ENCODE results near the gene OR7C1.
"Not testable (repeated sequence)": the region's sequence is repeated elsewhere in the genome, so short reads cannot be mapped to it uniquely, and the experiment has no call there.

The OR7C1 gene

DNA sequence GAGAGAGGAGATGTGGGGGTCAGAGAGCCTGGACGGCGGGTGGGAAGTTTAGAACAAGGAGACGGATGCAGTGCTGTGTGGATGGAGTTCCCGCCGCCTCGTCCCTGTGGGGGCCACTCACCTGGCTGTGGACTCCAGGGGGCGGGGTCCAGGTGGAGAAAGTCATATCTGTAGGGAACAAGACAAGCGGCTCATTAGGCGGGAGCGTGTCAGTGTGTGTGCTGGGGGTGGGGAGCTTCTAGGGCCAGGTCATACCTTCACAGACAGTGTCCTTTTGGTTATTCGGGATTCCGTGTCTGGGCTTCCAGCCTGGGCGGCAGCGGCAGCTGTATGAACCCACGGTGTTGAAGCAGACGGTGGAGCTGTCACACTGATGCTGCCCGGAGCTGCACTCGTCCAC is 69.6 kb downstream of the OR7C1 start:
- DNase-seq (ENCODE audit: low spot score): not testable (repeated sequence)

DNA sequence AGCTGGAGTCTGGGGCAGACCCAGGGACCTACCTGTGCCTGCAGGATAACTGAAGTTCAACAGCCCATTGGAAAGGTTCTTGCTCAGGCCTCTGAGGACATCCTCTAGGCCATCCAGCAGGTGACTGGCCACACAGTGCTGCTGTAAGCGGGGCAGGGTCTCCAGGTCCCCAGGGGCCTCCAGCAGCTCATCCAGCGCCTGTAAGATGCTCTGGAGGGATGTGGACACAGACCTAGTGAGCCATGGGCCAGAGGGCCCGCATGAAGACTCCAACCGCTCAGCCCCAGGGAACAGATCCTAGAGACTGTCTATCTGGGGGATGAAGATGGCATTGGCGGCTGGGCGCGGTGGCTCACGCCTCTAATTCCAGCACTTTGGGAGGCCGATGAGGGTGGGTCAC is 70.6 kb downstream of the OR7C1 start:
- no peak for DNase-seq (ENCODE audit: low spot score)

DNA sequence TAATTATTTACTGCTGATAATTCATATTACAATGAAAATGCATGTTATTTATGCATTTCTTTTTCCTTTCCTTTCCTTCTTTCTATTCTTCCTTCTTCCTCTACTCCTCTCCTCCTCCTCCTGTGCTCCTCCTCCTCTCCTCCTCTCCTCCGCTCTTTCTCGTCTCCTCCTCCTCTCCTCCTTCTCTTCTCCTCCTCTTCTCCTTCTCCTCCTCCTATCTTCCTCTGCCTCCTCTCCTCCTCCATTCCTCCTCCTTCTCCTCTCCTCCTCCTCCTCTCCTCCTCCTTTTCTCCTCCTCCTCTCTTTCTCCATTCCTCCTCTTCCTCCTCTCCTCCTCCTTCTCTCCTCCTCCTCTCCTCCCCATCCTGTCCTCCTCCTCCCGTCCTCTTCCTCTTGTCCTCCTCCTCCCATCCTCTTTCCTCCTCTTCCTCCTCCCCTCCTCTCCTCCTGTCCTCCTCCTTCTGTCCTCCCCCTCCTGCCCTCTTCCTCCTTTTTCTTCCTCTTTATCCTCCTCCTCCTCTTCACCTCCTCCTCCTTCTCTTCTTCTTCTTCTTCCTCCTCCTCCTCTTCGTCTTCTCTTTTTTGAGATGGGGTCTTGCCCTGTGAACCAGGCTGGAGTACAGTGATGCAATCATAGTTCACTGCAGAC is 71.4 kb downstream of the OR7C1 start:
- no peak for DNase-seq (ENCODE audit: low spot score)

DNA sequence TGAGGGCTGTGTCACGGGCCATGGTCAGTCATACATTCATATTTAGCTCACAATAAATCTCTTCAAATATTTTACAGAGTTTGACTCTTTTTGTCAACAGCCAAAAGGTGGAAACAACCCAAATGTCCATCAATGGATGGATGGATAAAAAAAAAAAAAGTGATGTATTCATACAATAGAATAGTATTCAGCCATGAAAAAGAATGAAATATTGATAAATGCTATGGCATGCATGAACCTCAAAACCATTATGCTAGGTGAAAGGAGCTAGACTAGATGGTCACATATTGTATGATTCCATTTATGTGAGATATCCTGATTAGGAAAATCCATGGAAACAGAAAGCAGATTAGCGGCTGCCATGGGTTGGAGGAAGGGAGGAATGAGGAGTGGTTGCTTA is 72.9 kb downstream of the OR7C1 start:
- DNase-seq (ENCODE audit: low spot score): no peak

DNA sequence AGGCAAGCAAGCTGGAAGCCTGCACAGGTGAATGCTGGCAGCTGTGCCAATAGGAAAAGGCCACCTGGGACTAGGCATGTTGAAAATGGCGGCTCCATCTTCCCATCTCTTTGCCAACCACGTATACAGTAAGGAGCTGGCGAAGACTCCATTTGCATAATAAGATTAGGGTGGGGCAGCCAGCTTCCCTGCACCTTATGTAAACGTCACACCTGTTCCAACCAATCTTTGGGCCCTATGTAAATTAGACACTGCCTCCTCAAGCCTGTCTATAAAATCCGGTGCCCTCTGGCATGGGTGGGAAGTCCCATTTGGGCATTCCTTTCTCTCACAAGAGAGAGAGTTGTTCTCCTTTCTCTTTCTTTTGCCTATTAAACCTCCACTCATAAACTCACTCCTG is 73.4 kb downstream of the OR7C1 start:
- DNase-seq (ENCODE audit: low spot score): no peak

DNA sequence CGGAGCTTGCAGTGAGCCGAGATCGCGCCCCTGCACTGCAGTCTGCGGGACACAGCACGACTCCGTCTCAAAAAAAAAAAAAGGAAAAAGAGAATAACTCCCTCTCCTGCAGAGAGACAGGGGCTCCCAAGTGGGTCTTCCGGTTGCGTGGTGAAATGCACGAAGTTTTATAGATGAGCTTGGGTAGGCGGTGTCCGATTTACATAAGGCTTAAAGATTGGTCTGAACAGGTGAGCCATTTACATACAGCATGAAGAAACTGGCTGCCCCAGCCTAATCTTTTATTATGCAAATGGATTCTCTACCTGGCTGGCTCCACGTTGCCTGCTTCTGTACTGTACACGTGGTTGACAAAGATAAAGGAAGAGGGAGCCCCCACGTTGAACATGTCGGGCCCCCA is 76.2 kb downstream of the OR7C1 start:
- no peak for DNase-seq (ENCODE audit: low spot score)

DNA sequence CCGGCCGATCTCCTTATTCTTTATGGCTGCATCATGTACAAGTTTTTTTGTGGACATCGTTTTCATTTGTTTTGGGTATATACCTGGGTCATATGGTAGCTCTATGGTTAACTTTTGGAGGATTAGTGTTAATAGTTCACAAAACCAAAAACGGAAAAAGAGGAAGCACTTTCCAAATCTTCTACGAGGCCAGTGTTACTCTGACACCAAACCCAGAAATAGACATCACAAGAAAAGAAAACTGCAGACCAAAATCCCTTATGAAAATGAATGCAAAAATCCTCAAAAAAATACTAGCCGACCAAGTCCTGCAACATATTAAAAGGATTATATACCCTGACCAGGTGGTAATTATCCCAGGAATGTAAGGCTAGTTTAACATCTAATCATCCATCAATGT is 86.4 kb downstream of the OR7C1 start:
- no peak for DNase-seq (ENCODE audit: low spot score)
